Panc1 (cell line): ENCODE data around the gene ISLR2.

ENCODE experiments used
- POLR2AphosphoS5 ChIP-seq: IDR thresholded peaks from 2 replicates; pipeline ENCODE4 v1.6.1; 2012; ENCODE audit warnings: mild to moderate bottlenecking, low read depth, low read length, moderate library complexity
- SIN3A ChIP-seq: IDR thresholded peaks from 2 replicates; pipeline ENCODE4 v1.6.1; 2012; ENCODE audit warnings: low read depth, mild to moderate bottlenecking, low read length, moderate library complexity, borderline replicate concordance; ENCODE audit not compliant: insufficient read depth
- TCF7L2 ChIP-seq: IDR thresholded peaks from 2 replicates; pipeline ENCODE4 v1.6.1; 2011; ENCODE audit warnings: mild to moderate bottlenecking, low read depth, low read length, inconsistent platforms
- TF ChIP-seq, protein P1 (sequence below): fragments of 450-650 bp; IDR thresholded peaks from 2 replicates; pipeline ENCODE4 v1.5.1; 2017; ENCODE audit warnings: mild to moderate bottlenecking
- TF ChIP-seq, protein P2 (sequence below), 2 experiments: IDR thresholded peaks; 2 replicates each; pipeline ENCODE4 v1.6.1; 2011 to 2012; ENCODE audit warnings: low read depth in 2 of 2, control low read depth in 1 of 2, low read length in 1 of 2, mild to moderate bottlenecking in 1 of 2, moderate library complexity in 1 of 2; ENCODE audit not compliant: insufficient read depth in 1 of 2

DNA sequence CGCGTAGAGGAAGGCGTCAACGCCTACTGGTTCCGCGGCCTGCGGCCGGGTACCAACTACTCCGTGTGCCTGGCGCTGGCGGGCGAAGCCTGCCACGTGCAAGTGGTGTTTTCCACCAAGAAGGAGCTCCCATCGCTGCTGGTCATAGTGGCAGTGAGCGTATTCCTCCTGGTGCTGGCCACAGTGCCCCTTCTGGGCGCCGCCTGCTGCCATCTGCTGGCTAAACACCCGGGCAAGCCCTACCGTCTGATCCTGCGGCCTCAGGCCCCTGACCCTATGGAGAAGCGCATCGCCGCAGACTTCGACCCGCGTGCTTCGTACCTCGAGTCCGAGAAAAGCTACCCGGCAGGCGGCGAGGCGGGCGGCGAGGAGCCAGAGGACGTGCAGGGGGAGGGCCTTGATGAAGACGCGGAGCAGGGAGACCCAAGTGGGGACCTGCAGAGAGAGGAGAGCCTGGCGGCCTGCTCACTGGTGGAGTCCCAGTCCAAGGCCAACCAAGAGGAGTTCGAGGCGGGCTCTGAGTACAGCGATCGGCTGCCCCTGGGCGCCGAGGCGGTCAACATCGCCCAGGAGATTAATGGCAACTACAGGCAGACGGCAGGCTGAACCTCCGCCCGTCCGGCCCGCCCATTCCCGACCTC lies 4.1 kb downstream of the ISLR2 start:
- TF ChIP-seq, protein P1, sequence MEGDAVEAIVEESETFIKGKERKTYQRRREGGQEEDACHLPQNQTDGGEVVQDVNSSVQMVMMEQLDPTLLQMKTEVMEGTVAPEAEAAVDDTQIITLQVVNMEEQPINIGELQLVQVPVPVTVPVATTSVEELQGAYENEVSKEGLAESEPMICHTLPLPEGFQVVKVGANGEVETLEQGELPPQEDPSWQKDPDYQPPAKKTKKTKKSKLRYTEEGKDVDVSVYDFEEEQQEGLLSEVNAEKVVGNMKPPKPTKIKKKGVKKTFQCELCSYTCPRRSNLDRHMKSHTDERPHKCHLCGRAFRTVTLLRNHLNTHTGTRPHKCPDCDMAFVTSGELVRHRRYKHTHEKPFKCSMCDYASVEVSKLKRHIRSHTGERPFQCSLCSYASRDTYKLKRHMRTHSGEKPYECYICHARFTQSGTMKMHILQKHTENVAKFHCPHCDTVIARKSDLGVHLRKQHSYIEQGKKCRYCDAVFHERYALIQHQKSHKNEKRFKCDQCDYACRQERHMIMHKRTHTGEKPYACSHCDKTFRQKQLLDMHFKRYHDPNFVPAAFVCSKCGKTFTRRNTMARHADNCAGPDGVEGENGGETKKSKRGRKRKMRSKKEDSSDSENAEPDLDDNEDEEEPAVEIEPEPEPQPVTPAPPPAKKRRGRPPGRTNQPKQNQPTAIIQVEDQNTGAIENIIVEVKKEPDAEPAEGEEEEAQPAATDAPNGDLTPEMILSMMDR = peak; percentile 73
- no peak for TF ChIP-seq POLR2AphosphoS5
- TF ChIP-seq TCF7L2 = no peak
- TF ChIP-seq, protein P2, sequence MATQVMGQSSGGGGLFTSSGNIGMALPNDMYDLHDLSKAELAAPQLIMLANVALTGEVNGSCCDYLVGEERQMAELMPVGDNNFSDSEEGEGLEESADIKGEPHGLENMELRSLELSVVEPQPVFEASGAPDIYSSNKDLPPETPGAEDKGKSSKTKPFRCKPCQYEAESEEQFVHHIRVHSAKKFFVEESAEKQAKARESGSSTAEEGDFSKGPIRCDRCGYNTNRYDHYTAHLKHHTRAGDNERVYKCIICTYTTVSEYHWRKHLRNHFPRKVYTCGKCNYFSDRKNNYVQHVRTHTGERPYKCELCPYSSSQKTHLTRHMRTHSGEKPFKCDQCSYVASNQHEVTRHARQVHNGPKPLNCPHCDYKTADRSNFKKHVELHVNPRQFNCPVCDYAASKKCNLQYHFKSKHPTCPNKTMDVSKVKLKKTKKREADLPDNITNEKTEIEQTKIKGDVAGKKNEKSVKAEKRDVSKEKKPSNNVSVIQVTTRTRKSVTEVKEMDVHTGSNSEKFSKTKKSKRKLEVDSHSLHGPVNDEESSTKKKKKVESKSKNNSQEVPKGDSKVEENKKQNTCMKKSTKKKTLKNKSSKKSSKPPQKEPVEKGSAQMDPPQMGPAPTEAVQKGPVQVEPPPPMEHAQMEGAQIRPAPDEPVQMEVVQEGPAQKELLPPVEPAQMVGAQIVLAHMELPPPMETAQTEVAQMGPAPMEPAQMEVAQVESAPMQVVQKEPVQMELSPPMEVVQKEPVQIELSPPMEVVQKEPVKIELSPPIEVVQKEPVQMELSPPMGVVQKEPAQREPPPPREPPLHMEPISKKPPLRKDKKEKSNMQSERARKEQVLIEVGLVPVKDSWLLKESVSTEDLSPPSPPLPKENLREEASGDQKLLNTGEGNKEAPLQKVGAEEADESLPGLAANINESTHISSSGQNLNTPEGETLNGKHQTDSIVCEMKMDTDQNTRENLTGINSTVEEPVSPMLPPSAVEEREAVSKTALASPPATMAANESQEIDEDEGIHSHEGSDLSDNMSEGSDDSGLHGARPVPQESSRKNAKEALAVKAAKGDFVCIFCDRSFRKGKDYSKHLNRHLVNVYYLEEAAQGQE (IDR thresholded peaks at IDR 0.05; ENCODE audit: insufficient read depth in 1 of 2, low read depth in 2 of 2, low read length in 1 of 2) = no peak
- TF ChIP-seq SIN3A = no peak
